IMR-90 (cell line): ENCODE measurements around the gene ERMN. TPM values are rescaled to one million over a fixed set of nuclear protein-coding genes. Genes with fewer than 3 reads are reported as not detected.

Experiments used
- ATAC-seq: fragments of 200-7000 bp; cut with Tn5 transposase; 2 replicates; pipeline ENCODE4 v1.9.1; 2020; ENCODE audit warnings: low read depth, mild to moderate bottlenecking, moderate library complexity
- BruUV-seq: library from RNA; stranded (reverse); fragments of 400-500 nt; replicated peaks from 2 replicates; lab custom pipeline; 2021; lab: Mats Ljungman, UMichigan
- CTCF ChIA-PET: fragments of 300-600 bp; formaldehyde crosslinking; extraction: SDS; loops from one replicate; lab custom pipeline; 2021; ENCODE audit warnings: antibody characterized with exemption; lab: Yijun Ruan, JAX
- POLR2A ChIA-PET: fragments of 300-600 bp; sonication (Branson Sonifier 250); formaldehyde crosslinking; loops from one replicate; lab custom pipeline; 2022; ENCODE audit warnings: antibody characterized with exemption; ENCODE audit not compliant: unreplicated experiment; lab: Charles Lee
- DNase-seq: peaks from one replicate; pipeline ENCODE4 v3.0.0; 2013
- H2AFZ ChIP-seq: replicated peaks from 2 replicates; pipeline ENCODE3; 2013; ENCODE audit warnings: low read length, mild to moderate bottlenecking; ENCODE audit not compliant: poor library complexity
- H2AK5ac ChIP-seq: 2 replicates; pipeline ENCODE4 v1.6.1; 2013; ENCODE audit warnings: low read depth, low read length, inconsistent platforms
- H2AK9ac ChIP-seq: replicated peaks from 2 replicates; pipeline ENCODE3; 2013; ENCODE audit warnings: mild to moderate bottlenecking, low read depth, low read length, moderate library complexity; ENCODE audit not compliant: poor library complexity
- H2BK120ac ChIP-seq: 2 replicates; pipeline ENCODE4 v1.6.1; 2013; ENCODE audit warnings: low read depth, low read length, inconsistent platforms
- H2BK15ac ChIP-seq: 3 replicates; pipeline ENCODE4 v1.6.1; 2013; ENCODE audit warnings: low read depth, low read length, inconsistent platforms
- H2BK20ac ChIP-seq: 2 replicates; pipeline ENCODE4 v1.6.1; 2013; ENCODE audit warnings: low read depth, mild to moderate bottlenecking, inconsistent platforms, low read length, moderate library complexity
- H2BK5ac ChIP-seq: 2 replicates; pipeline ENCODE4 v1.6.1; 2013; ENCODE audit warnings: mild to moderate bottlenecking, low read depth, low read length, inconsistent platforms; ENCODE audit not compliant: poor library complexity, severe bottlenecking
- H3K14ac ChIP-seq: replicated peaks from 2 replicates; pipeline ENCODE4 v1.6.1; 2013; ENCODE audit warnings: low read depth, low read length, inconsistent platforms
- H3K18ac ChIP-seq: 2 replicates; pipeline ENCODE4 v1.6.1; 2013; ENCODE audit warnings: low read depth, low read length, control low read depth
- H3K23ac ChIP-seq: 2 replicates; pipeline ENCODE4 v1.6.1; 2013; ENCODE audit warnings: low read depth, low read length, inconsistent platforms
- H3K27ac ChIP-seq: 2 replicates; pipeline ENCODE4 v1.5.1; 2013; ENCODE audit warnings: mild to moderate bottlenecking, control low read depth, low read length; ENCODE audit not compliant: insufficient read depth
- H3K27me3 ChIP-seq: 2 replicates; pipeline ENCODE4 v1.6.1; 2013; ENCODE audit warnings: low read length; ENCODE audit not compliant: control insufficient read depth, insufficient read depth
- H3K36me3 ChIP-seq: 2 replicates; pipeline ENCODE4 v1.6.1; 2013; ENCODE audit warnings: low read length, mixed read lengths; ENCODE audit not compliant: control insufficient read depth, insufficient read depth
- H3K4ac ChIP-seq: 2 replicates; pipeline ENCODE4 v1.6.1; 2013; ENCODE audit warnings: low read depth, low read length, inconsistent platforms
- H3K4me1 ChIP-seq: 2 replicates; pipeline ENCODE4 v1.6.1; 2013; ENCODE audit warnings: low read length, mixed read lengths; ENCODE audit not compliant: control insufficient read depth, insufficient read depth
- H3K4me2 ChIP-seq: 2 replicates; pipeline ENCODE4 v1.6.1; 2013; ENCODE audit warnings: low read depth, mild to moderate bottlenecking, control low read depth, low read length, moderate library complexity
- H3K4me3 ChIP-seq: 2 replicates; pipeline ENCODE4 v1.5.1; 2013; ENCODE audit warnings: low read depth, mild to moderate bottlenecking, control low read depth, low read length, moderate library complexity; ENCODE audit not compliant: insufficient read depth
- H3K56ac ChIP-seq: 2 replicates; pipeline ENCODE4 v1.6.1; 2013; ENCODE audit warnings: low read length, inconsistent platforms; ENCODE audit not compliant: insufficient read depth; ENCODE audit errors: extremely low read depth
- H3K79me1 ChIP-seq, 2 experiments: 2 replicates each; pipeline ENCODE4 v1.6.1; 2013; ENCODE audit warnings: low read length in 2 of 2, inconsistent platforms in 1 of 2, low read depth in 1 of 2
- H3K9ac ChIP-seq: 2 replicates; pipeline ENCODE4 v1.6.1; 2013; ENCODE audit warnings: low read depth, low read length, control low read depth
- H3K9me1 ChIP-seq: 2 replicates; pipeline ENCODE4 v1.6.1; 2013; ENCODE audit warnings: low read length, inconsistent platforms; ENCODE audit not compliant: insufficient read depth
- H3K9me3 ChIP-seq: 2 replicates; pipeline ENCODE4 v1.6.1; 2013; ENCODE audit warnings: low read length; ENCODE audit not compliant: control insufficient read depth, insufficient read depth
- H4K20me1 ChIP-seq: 2 replicates; pipeline ENCODE4 v1.6.1; 2013; ENCODE audit warnings: low read length, inconsistent platforms; ENCODE audit not compliant: insufficient read depth
- H4K5ac ChIP-seq: 2 replicates; pipeline ENCODE4 v1.6.1; 2013; ENCODE audit warnings: mild to moderate bottlenecking, low read depth, low read length, control low read depth
- H4K8ac ChIP-seq, 2 experiments: 2 replicates each; pipeline ENCODE4 v1.6.1; 2013; ENCODE audit warnings: low read depth in 2 of 2, low read length in 2 of 2, control low read depth in 1 of 2, inconsistent platforms in 1 of 2
- H4K91ac ChIP-seq: 2 replicates; pipeline ENCODE4 v1.6.1; 2013; ENCODE audit warnings: low read depth, low read length, inconsistent platforms; ENCODE audit not compliant: insufficient read depth
- BHLHE40 ChIP-seq: fragments of 150-350 bp; IDR thresholded peaks from 2 replicates; pipeline ENCODE4 v1.6.1; 2016; ENCODE audit warnings: mild to moderate bottlenecking, low read depth, low read length
- CEBPB ChIP-seq: IDR thresholded peaks from 2 replicates; pipeline ENCODE4 v1.6.1; 2012; ENCODE audit warnings: low read depth, low read length, improper control_type of control experiment
- CHD1 ChIP-seq: IDR thresholded peaks from 2 replicates; pipeline ENCODE4 v1.6.1; 2012; ENCODE audit warnings: low read depth, low read length, improper control_type of control experiment
- FOS ChIP-seq: fragments of 150-350 bp; IDR thresholded peaks from 2 replicates; pipeline ENCODE4 v1.6.1; 2016; ENCODE audit warnings: low read depth, low read length
- MAFK ChIP-seq: IDR thresholded peaks from 2 replicates; pipeline ENCODE4 v1.6.1; 2012; ENCODE audit warnings: low read depth, low read length, improper control_type of control experiment
- MAZ ChIP-seq: IDR thresholded peaks from 2 replicates; pipeline ENCODE4 v1.6.1; 2012; ENCODE audit warnings: low read depth, mild to moderate bottlenecking, low read length, improper control_type of control experiment, moderate library complexity, borderline replicate concordance
- MXI1 ChIP-seq: IDR thresholded peaks from 2 replicates; pipeline ENCODE4 v1.6.1; 2012; ENCODE audit warnings: low read depth, mild to moderate bottlenecking, low read length, moderate library complexity, borderline replicate concordance
- NFE2L2 ChIP-seq: fragments of 150-350 bp; IDR thresholded peaks from 2 replicates; pipeline ENCODE4 v1.6.1; 2016; ENCODE audit warnings: low read depth, mild to moderate bottlenecking, low read length
- POLR2A ChIP-seq: IDR thresholded peaks from 2 replicates; pipeline ENCODE4 v1.6.1; 2012; ENCODE audit warnings: mild to moderate bottlenecking, low read depth, low read length
- RAD21 ChIP-seq: IDR thresholded peaks from 2 replicates; pipeline ENCODE4 v1.6.1; 2012; ENCODE audit warnings: low read length, improper control_type of control experiment
- RCOR1 ChIP-seq: IDR thresholded peaks from 2 replicates; pipeline ENCODE4 v1.6.1; 2012; ENCODE audit warnings: mild to moderate bottlenecking, low read length, improper control_type of control experiment; ENCODE audit not compliant: insufficient replicate concordance
- RFX5 ChIP-seq: IDR thresholded peaks from 2 replicates; pipeline ENCODE4 v1.8.0; 2012; ENCODE audit warnings: low read depth, mild to moderate bottlenecking, low read length, moderate library complexity
- SMC3 ChIP-seq: fragments of 150-350 bp; IDR thresholded peaks from 2 replicates; pipeline ENCODE4 v1.6.1; 2016; ENCODE audit warnings: low read depth, mild to moderate bottlenecking, antibody characterized with exemption, low read length, moderate library complexity
- dilution Hi-C: fragments of 300-500 bp; cut with HindIII; formaldehyde crosslinking; loops from one replicate; pipeline ENCODE4 v1.14.3; 2018; ENCODE audit warnings: low sequenced_read_pairs; ENCODE audit not compliant: unreplicated experiment
- in situ Hi-C: fragments of 300-500 bp; cut with MboI; formaldehyde crosslinking; loops from 3 replicates; pipeline ENCODE4 v1.14.3; 2019; ENCODE audit warnings: low sequenced_read_pairs, inconsistent platforms, mixed read lengths
- intact Hi-C: fragments of 100-400 bp; cut with micrococcal nuclease; formaldehyde crosslinking; loops from 2 replicates; pipeline ENCODE4 v1.10.0; 2022
- polyA plus RNA-seq, 3 experiments: library from polyadenylated mRNA; depleted of rRNA; stranded (reverse); fragments of >200 nt; gene quantifications; 2 replicates each; pipeline ENCODE4 v1.2.3, GENCODE V29; 2012; ENCODE audit warnings: low replicate concordance in 1 of 3
- total RNA-seq: library from RNA; depleted of rRNA; stranded (reverse); fragments of >200 nt; gene quantifications from 2 replicates; pipeline ENCODE4 v1.2.3, GENCODE V29; 2012
- TF ChIP-seq, protein P1 (sequence below): fragments of 150-350 bp; IDR thresholded peaks from 2 replicates; pipeline ENCODE4 v1.6.1; 2016; ENCODE audit warnings: low read depth, mild to moderate bottlenecking, low read length, moderate library complexity, borderline replicate concordance
- TF ChIP-seq, protein P2 (sequence below): fragments of 150-350 bp; IDR thresholded peaks from 2 replicates; pipeline ENCODE4 v1.6.1; 2017; ENCODE audit warnings: mild to moderate bottlenecking, antibody characterized with exemption, low read length, low read depth
- TF ChIP-seq, protein P3 (sequence below): conservative IDR thresholded peaks from 2 replicates; pipeline ENCODE4 v1.5.1; 2012; ENCODE audit warnings: mild to moderate bottlenecking, low read depth, low read length, improper control_type of control experiment

Gene ERMN
- total and polyA plus RNA-seq, 2 of the 4 experiments (the other 2 are of a cell fraction), result not detected

- intact Hi-C loops (no loop called here), dilution Hi-C loops (no loop called here), in situ Hi-C loops (no loop called here)
- ChIA-PET CTCF (no interaction called here), POLR2A (no interaction called here)
- Histone ChIP-seq H3K27ac (no peak overlapping the region), H2AK9ac (no peak overlapping the region), H3K23ac (no peak overlapping the region), H3K4me1 (no peaks in the 10 kb centered on the region), H2BK15ac (no peak overlapping the region), H3K56ac (no peak overlapping the region), H2BK20ac (no peak overlapping the region), H3K9me3 (no peaks in the 10 kb centered on the region), H4K5ac (no peak overlapping the region), H3K9me1 (no peaks in the 10 kb centered on the region), H3K14ac (no peak overlapping the region), H2AK5ac (no peak overlapping the region), H3K27me3 (no peaks in the 10 kb centered on the region), H3K4ac (no peak overlapping the region), H3K36me3 (no peaks in the 10 kb centered on the region), H2AFZ (no peak overlapping the region), H3K4me2 (no peak overlapping the region), H3K4me3 (no peak overlapping the region), H3K79me1 (no peaks in the 10 kb centered on the region), H4K91ac (no peak overlapping the region), H2BK5ac (no peak overlapping the region), H4K8ac (no peak overlapping the region), H4K20me1 (no peaks in the 10 kb centered on the region), H2BK120ac (no peak overlapping the region), H3K18ac (no peak overlapping the region), H3K9ac (no peak overlapping the region)
- DNase-seq, result no peak
- no TSS peak for BruUV-seq
- TF ChIP-seq, protein P1, sequence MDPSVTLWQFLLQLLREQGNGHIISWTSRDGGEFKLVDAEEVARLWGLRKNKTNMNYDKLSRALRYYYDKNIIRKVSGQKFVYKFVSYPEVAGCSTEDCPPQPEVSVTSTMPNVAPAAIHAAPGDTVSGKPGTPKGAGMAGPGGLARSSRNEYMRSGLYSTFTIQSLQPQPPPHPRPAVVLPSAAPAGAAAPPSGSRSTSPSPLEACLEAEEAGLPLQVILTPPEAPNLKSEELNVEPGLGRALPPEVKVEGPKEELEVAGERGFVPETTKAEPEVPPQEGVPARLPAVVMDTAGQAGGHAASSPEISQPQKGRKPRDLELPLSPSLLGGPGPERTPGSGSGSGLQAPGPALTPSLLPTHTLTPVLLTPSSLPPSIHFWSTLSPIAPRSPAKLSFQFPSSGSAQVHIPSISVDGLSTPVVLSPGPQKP, result no peak
- TF ChIP-seq, protein P2, sequence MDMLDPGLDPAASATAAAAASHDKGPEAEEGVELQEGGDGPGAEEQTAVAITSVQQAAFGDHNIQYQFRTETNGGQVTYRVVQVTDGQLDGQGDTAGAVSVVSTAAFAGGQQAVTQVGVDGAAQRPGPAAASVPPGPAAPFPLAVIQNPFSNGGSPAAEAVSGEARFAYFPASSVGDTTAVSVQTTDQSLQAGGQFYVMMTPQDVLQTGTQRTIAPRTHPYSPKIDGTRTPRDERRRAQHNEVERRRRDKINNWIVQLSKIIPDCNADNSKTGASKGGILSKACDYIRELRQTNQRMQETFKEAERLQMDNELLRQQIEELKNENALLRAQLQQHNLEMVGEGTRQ, result no peak
- TF ChIP-seq SMC3 (no peak), NFE2L2 (no peak), MXI1 (no peak), CEBPB (no peak), RAD21 (no peak), BHLHE40 (no peak), RCOR1 (no peak), MAZ (no peak), FOS (no peak), CHD1 (no peak), MAFK (no peak), POLR2A (no peak), RFX5 (no peak)
- TF ChIP-seq, protein P3, sequence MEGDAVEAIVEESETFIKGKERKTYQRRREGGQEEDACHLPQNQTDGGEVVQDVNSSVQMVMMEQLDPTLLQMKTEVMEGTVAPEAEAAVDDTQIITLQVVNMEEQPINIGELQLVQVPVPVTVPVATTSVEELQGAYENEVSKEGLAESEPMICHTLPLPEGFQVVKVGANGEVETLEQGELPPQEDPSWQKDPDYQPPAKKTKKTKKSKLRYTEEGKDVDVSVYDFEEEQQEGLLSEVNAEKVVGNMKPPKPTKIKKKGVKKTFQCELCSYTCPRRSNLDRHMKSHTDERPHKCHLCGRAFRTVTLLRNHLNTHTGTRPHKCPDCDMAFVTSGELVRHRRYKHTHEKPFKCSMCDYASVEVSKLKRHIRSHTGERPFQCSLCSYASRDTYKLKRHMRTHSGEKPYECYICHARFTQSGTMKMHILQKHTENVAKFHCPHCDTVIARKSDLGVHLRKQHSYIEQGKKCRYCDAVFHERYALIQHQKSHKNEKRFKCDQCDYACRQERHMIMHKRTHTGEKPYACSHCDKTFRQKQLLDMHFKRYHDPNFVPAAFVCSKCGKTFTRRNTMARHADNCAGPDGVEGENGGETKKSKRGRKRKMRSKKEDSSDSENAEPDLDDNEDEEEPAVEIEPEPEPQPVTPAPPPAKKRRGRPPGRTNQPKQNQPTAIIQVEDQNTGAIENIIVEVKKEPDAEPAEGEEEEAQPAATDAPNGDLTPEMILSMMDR, result no peak
- ATAC-seq, result no peak
These were observed 35.9 kb upstream of the ERMN start for GRCh38 chr2:157361526-157361925.
